B cell (primary cell): ENCODE data around the gene RER1. TPM values are rescaled to one million over a fixed set of nuclear protein-coding genes. Genes with fewer than 3 reads are reported as not detected.

Experiments
- ATAC-seq: fragments of 200-7000 bp; cut with Tn5 transposase; one replicate; pipeline ENCODE4 v1.10.0; 2021; ENCODE audit warnings: low read depth, mild to moderate bottlenecking, moderate number of reproducible peaks, moderate library complexity
- CTCF ChIA-PET: fragments of 350-600 bp; sonication (Branson Sonifier 250); formaldehyde crosslinking; loops from one replicate; lab custom pipeline; 2021; ENCODE audit warnings: antibody characterized with exemption, inconsistent platforms; lab: Charles Lee
- POLR2A ChIA-PET: fragments of 350-600 bp; sonication (Branson Sonifier 250); formaldehyde crosslinking; loops from one replicate; lab custom pipeline; 2021; ENCODE audit warnings: antibody characterized with exemption; lab: Charles Lee
- DNase-seq: peaks from one replicate; pipeline ENCODE4 v3.0.0; 2013
- H2AFZ ChIP-seq: 2 replicates; pipeline ENCODE4 v1.6.1; 2012; ENCODE audit warnings: mild to moderate bottlenecking, low read depth, low read length; ENCODE audit not compliant: insufficient read depth, poor library complexity, severe bottlenecking
- H3K27ac ChIP-seq, 2 donors: 1 replicate in 1 of 2; 2 replicates in 1 of 2; pipeline ENCODE4 v1.5.1; 2012 to 2013; ENCODE audit warnings: low read length in 2 of 2, mild to moderate bottlenecking in 2 of 2, moderate library complexity in 1 of 2
- H3K27me3 ChIP-seq, 4 experiments: fragments of 200-600 bp in 1 of 4; sonication (generic) in 1 of 4; replicated peaks in 1 of 4; 1 replicate in 2 of 4; 2 replicates in 2 of 4; pipeline versions ENCODE4 v1.6.1 to v1.7.0; 2013 to 2016; ENCODE audit warnings: low read length in 3 of 4, mild to moderate bottlenecking in 2 of 4, mixed read lengths in 1 of 4, moderate library complexity in 1 of 4; ENCODE audit not compliant: insufficient read depth in 4 of 4, control insufficient read depth in 3 of 4; ENCODE audit errors: control extremely low read depth in 1 of 4
- H3K36me3 ChIP-seq, 2 experiments: replicated peaks in 1 of 2; 1 replicate in 1 of 2; 2 replicates in 1 of 2; pipeline versions ENCODE4 v1.6.1 to v1.7.1; 2013; ENCODE audit warnings: low read length in 1 of 2; ENCODE audit not compliant: insufficient read depth in 2 of 2, control insufficient read depth in 1 of 2; ENCODE audit errors: control extremely low read depth in 1 of 2, extremely low read depth in 1 of 2
- H3K4me1 ChIP-seq, 2 donors: fragments of 200-600 bp in 1 of 2; sonication (generic) in 1 of 2; 1 replicate in 1 of 2; 2 replicates in 1 of 2; pipeline versions ENCODE4 v1.5.1 to v1.6.1; 2013 to 2017; ENCODE audit warnings: low read length in 2 of 2; ENCODE audit not compliant: control insufficient read depth in 2 of 2, insufficient read depth in 2 of 2
- H3K4me2 ChIP-seq: replicated peaks from 2 replicates; pipeline ENCODE3; 2012; ENCODE audit warnings: mild to moderate bottlenecking, low read depth, low read length; ENCODE audit not compliant: poor library complexity, severe bottlenecking
- H3K4me3 ChIP-seq, 5 experiments: fragments of 200-600 bp in 1 of 5; sonication (generic) in 1 of 5; 1 replicate in 3 of 5; 2 replicates in 2 of 5; pipeline versions ENCODE4 v1.5.1 to v1.7.0; 2011 to 2016; ENCODE audit warnings: low read length in 4 of 5, mild to moderate bottlenecking in 4 of 5, low read depth in 2 of 5, control low read depth in 1 of 5, moderate library complexity in 1 of 5; ENCODE audit not compliant: insufficient read depth in 1 of 5; ENCODE audit errors: control extremely low read depth in 1 of 5, extremely low read depth in 1 of 5
- H3K79me2 ChIP-seq: fragments of 200-600 bp; sonication (generic); one replicate; pipeline ENCODE4 v1.6.0; 2016; ENCODE audit warnings: low read length; ENCODE audit not compliant: control insufficient read depth, insufficient read depth
- H3K9ac ChIP-seq: fragments of 200-600 bp; sonication (generic); 2 replicates; pipeline ENCODE4 v1.6.1; 2017; ENCODE audit warnings: mild to moderate bottlenecking, low read length, moderate library complexity
- H3K9me3 ChIP-seq, 3 donors: one replicate each; pipeline versions ENCODE4 v1.6.1 to v1.7.1; 2013; ENCODE audit warnings: low read length in 2 of 3; ENCODE audit not compliant: control insufficient read depth in 2 of 3, insufficient read depth in 1 of 3; ENCODE audit errors: control extremely low read depth in 1 of 3
- H4K20me1 ChIP-seq: 2 replicates; pipeline ENCODE4 v1.6.0; 2012; ENCODE audit warnings: mild to moderate bottlenecking, low read length; ENCODE audit not compliant: insufficient read depth, control insufficient read depth, poor library complexity, severe bottlenecking
- H3K27ac Mint-ChIP-seq: one replicate; pipeline ENCODE4 v1.8.0; 2021; ENCODE audit warnings: mixed read lengths
- H3K27me3 Mint-ChIP-seq: one replicate; pipeline ENCODE4 v1.8.0; 2021; ENCODE audit warnings: mixed read lengths
- H3K4me1 Mint-ChIP-seq: one replicate; pipeline ENCODE4 v1.8.0; 2021; ENCODE audit warnings: mixed read lengths
- H3K4me3 Mint-ChIP-seq: one replicate; pipeline ENCODE4 v1.8.0; 2021; ENCODE audit warnings: mixed read lengths
- H3K9me3 Mint-ChIP-seq: one replicate; pipeline ENCODE4 v1.8.0; 2022; ENCODE audit warnings: mixed read lengths; ENCODE audit not compliant: insufficient read depth
- EZH2 ChIP-seq: IDR thresholded peaks from 2 replicates; pipeline ENCODE4 v1.6.1; 2012; ENCODE audit warnings: borderline replicate concordance, low read depth, mild to moderate bottlenecking, moderate library complexity, low read length; ENCODE audit not compliant: insufficient read depth, poor library complexity, severe bottlenecking
- WGBS: methylation state at CpG from one replicate; pipeline ENCODE4 v1.1.5; 2013; ENCODE audit warnings: missing lambda C conversion rate; ENCODE audit not compliant: insufficient coverage; 5-methylcytosine and 5-hydroxymethylcytosine counted together
- intact Hi-C: fragments of 100-400 bp; cut with micrococcal nuclease; formaldehyde crosslinking; loops from one replicate; pipeline ENCODE4 v1.10.0; 2022
- polyA plus RNA-seq: library from polyadenylated mRNA; depleted of rRNA; stranded (reverse); fragments of >200 nt; gene quantifications from 2 replicates; pipeline ENCODE4 v1.2.3, GENCODE V29; 2012
- total RNA-seq, 2 donors: library from RNA; stranded (reverse); fragments of 120-200 nt in 1 of 2; gene quantifications; 1 replicate in 1 of 2; 2 replicates in 1 of 2; pipeline versions ENCODE4 v1.2.3 to v1.2.4, GENCODE V29; 2013 to 2022
- TF ChIP-seq, protein P1 (sequence below): fragments of 200-600 bp; IDR thresholded peaks from one replicate; pipeline ENCODE4 v1.8.0; 2022; ENCODE audit warnings: antibody characterized with exemption, mild to moderate bottlenecking

The RER1 gene
- total and polyA plus RNA-seq, 2 donors (not counting 1 experiment from before 2014, with no cell fraction given): 78.5 to 118 TPM

DNA sequence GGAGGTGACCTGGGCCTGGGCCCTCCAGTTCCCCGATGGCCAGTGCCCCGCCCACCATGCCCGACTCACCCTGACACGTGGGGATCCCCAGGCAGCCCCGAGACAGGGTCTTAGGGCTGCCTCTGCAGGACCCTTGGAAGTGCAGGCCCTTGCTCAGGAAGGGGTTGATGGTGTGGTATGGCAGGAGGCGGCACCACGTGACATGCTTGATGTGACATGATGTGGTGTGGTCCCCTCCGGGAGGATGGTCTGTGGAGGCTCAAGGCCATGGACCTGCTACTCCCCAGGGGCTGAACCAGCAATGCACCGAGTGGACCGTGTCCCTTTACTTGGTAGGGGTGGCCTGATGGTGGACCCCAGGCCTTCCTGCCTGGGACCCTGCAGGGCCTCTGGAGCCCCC is 62.6 kb downstream of the RER1 start:
- H3K4me3 Mint-ChIP-seq: no peak overlapping the region
- WGBS: 80% methylated on average over 10 of the region's 10 CpGs
- no peak overlapping the region for H2AFZ ChIP-seq
- H3K36me3 ChIP-seq: no peaks in the 10 kb centered on the region
- CTCF ChIA-PET: no interaction called here
- H3K9me3 ChIP-seq: no peaks in the 10 kb centered on the region
- H3K4me1 ChIP-seq: no peaks in the 10 kb centered on the region
- no peak overlapping the region for H3K4me3 ChIP-seq
- intact Hi-C loops: no loop called here
- no peaks in the 10 kb centered on the region for H3K9me3 Mint-ChIP-seq
- H4K20me1 ChIP-seq: no peaks in the 10 kb centered on the region
- H3K27ac ChIP-seq: no peak overlapping the region
- H3K27me3 ChIP-seq: no peaks in the 10 kb centered on the region
- H3K27ac Mint-ChIP-seq: no peak overlapping the region
- no peaks in the 10 kb centered on the region for H3K79me2 ChIP-seq
- H3K4me2 ChIP-seq: no peak overlapping the region
- no peak for DNase-seq
- POLR2A ChIA-PET: no interaction called here
- no peaks in the 10 kb centered on the region for H3K4me1 Mint-ChIP-seq
- TF ChIP-seq EZH2: no peak
- TF ChIP-seq, protein P1, sequence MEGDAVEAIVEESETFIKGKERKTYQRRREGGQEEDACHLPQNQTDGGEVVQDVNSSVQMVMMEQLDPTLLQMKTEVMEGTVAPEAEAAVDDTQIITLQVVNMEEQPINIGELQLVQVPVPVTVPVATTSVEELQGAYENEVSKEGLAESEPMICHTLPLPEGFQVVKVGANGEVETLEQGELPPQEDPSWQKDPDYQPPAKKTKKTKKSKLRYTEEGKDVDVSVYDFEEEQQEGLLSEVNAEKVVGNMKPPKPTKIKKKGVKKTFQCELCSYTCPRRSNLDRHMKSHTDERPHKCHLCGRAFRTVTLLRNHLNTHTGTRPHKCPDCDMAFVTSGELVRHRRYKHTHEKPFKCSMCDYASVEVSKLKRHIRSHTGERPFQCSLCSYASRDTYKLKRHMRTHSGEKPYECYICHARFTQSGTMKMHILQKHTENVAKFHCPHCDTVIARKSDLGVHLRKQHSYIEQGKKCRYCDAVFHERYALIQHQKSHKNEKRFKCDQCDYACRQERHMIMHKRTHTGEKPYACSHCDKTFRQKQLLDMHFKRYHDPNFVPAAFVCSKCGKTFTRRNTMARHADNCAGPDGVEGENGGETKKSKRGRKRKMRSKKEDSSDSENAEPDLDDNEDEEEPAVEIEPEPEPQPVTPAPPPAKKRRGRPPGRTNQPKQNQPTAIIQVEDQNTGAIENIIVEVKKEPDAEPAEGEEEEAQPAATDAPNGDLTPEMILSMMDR: no peak
- H3K9ac ChIP-seq: no peak overlapping the region
- ATAC-seq: no peak
- H3K27me3 Mint-ChIP-seq: peaks cover 4% of the 10 kb centered on the region

Other genes with a start within 250 kb of the RER1 start
- 68.1 and 73.0 TPM in 2 replicates for gene FAAP20, start 197.1 kb upstream of the RER1 start, total RNA-seq
- gene FAAP20, start 197.1 kb upstream of the RER1 start, polyA plus RNA-seq: 31.2 and 31.4 TPM in 2 replicates
- 74.9 and 75.3 TPM in 2 replicates for gene SKI, start 163.5 kb upstream of the RER1 start, total RNA-seq
- gene SKI, start 163.5 kb upstream of the RER1 start, polyA plus RNA-seq: 14.9 and 25.3 TPM in 2 replicates
- 30.4 and 32.6 TPM in 2 replicates for gene MORN1, start 287 bp upstream of the RER1 start, total RNA-seq
- gene MORN1, start 287 bp upstream of the RER1 start, polyA plus RNA-seq: 9.8 and 10.2 TPM in 2 replicates
- gene PEX10, start 20.7 kb downstream of the RER1 start, total RNA-seq: 16.5 and 18.4 TPM in 2 replicates
- gene PEX10, start 20.7 kb downstream of the RER1 start, polyA plus RNA-seq: 11.0 and 13.5 TPM in 2 replicates
- 20.0 and 20.1 TPM in 2 replicates for gene PLCH2, start 84.4 kb downstream of the RER1 start, total RNA-seq
- gene PLCH2, start 84.4 kb downstream of the RER1 start, polyA plus RNA-seq: 24.4 and 34.9 TPM in 2 replicates
- gene PANK4, start 134.8 kb downstream of the RER1 start, total RNA-seq: 80.5 and 86.3 TPM in 2 replicates
- 38.0 and 41.7 TPM in 2 replicates for gene PANK4, start 134.8 kb downstream of the RER1 start, polyA plus RNA-seq
- not detected in 2 replicates for gene HES5, start 138.4 kb downstream of the RER1 start, total RNA-seq
- 0.23 TPM in 1 of 2 replicates, not detected in the other for gene HES5, start 138.4 kb downstream of the RER1 start, polyA plus RNA-seq
- 239 and 243 TPM in 2 replicates for gene TNFRSF14, start 164.5 kb downstream of the RER1 start, total RNA-seq
- 427 and 457 TPM in 2 replicates for gene TNFRSF14, start 164.5 kb downstream of the RER1 start, polyA plus RNA-seq
- 27.0 and 27.9 TPM in 2 replicates for gene PRXL2B, start 194.9 kb downstream of the RER1 start, total RNA-seq
- 10.0 and 13.0 TPM in 2 replicates for gene PRXL2B, start 194.9 kb downstream of the RER1 start, polyA plus RNA-seq
- gene MMEL1, start 241.2 kb downstream of the RER1 start, total RNA-seq: 0.22 TPM in 1 of 2 replicates, not detected in the other
- not detected in 2 replicates for gene MMEL1, start 241.2 kb downstream of the RER1 start, polyA plus RNA-seq